GM19043 (cell line): ENCODE results near the gene MPPED1.

Source experiments
- ATAC-seq: cut with Tn5 transposase; IDR thresholded peaks from one replicate; pipeline ENCODE4 v1.9.1; 2021; ENCODE audit warnings: low read depth; ENCODE audit not compliant: unreplicated experiment

MPPED1 gene

GRCh38 chr22:43411869-43412807, at the start of gene MPPED1:
Gene MPPED1 (plus strand): TSS chr22:43412014. CDS start chr22:43424986, 12,972 bp downstream.
- no peak for ATAC-seq

GRCh38 chr22:43363315-43364168, 48.3 kb upstream of the MPPED1 start:
- ATAC-seq: no peak

- ATAC-seq: no peak
These were observed 47.7 kb upstream of the MPPED1 start for GRCh38 chr22:43364169-43364435.

GRCh38 chr22:43365715-43366440, 45.9 kb upstream of the MPPED1 start:
- ATAC-seq: no peak

GRCh38 chr22:43370036-43370435, 41.8 kb upstream of the MPPED1 start:
- no peak for ATAC-seq

GRCh38 chr22:43375951-43376455, 35.8 kb upstream of the MPPED1 start:
- ATAC-seq: no peak

GRCh38 chr22:43376765-43377547, 34.9 kb upstream of the MPPED1 start:
- ATAC-seq: no peak

- no peak for ATAC-seq
These were observed 34.3 kb upstream of the MPPED1 start for GRCh38 chr22:43377548-43377895.

GRCh38 chr22:43377896-43378704, 33.7 kb upstream of the MPPED1 start:
- ATAC-seq: no peak

GRCh38 chr22:43381693-43382092, 30.1 kb upstream of the MPPED1 start:
- no peak for ATAC-seq

- no peak for ATAC-seq
These were observed 27.0 kb upstream of the MPPED1 start for GRCh38 chr22:43384863-43385262.

- ATAC-seq: no peak
These were observed 25.8 kb upstream of the MPPED1 start for GRCh38 chr22:43385770-43386641.

- no peak for ATAC-seq
These were observed 24.0 kb upstream of the MPPED1 start for GRCh38 chr22:43387815-43388214.

- no peak for ATAC-seq
These were observed 23.4 kb upstream of the MPPED1 start for GRCh38 chr22:43388420-43388851.

GRCh38 chr22:43389227-43389836, 22.5 kb upstream of the MPPED1 start:
- no peak for ATAC-seq

- ATAC-seq: no peak
These were observed 21.6 kb upstream of the MPPED1 start for GRCh38 chr22:43390166-43390565.

GRCh38 chr22:43390872-43391271, 20.9 kb upstream of the MPPED1 start:
- no peak for ATAC-seq

- ATAC-seq: no peak
These were observed 20.5 kb upstream of the MPPED1 start for GRCh38 chr22:43391306-43391705.
